Neural progenitor cell (in vitro differentiated cells): ENCODE results near the gene TEPSIN.

Source experiments
- CTCF ChIP-seq: fragments of 200-600 bp; sonication (generic); IDR thresholded peaks from 2 replicates; pipeline ENCODE4 v1.5.1; 2017; ENCODE audit warnings: antibody characterized with exemption, mild to moderate bottlenecking
- EZH2phosphoT487 ChIP-seq: fragments of 200-600 bp; sonication (generic); IDR thresholded peaks from 2 replicates; pipeline ENCODE4 v1.6.1; 2017; ENCODE audit warnings: antibody characterized with exemption

- no peak for TF ChIP-seq CTCF
- no peak for TF ChIP-seq EZH2phosphoT487
Measured at GRCh38 chr17:81265576-81265975, 26.7 kb upstream of the TEPSIN start.
